CD4-positive, alpha-beta T cell treated with Interferon gamma for 1 hour (primary cell): ENCODE measurements around the gene IGSF9.
"Not testable (repeated sequence)": the region's sequence is repeated elsewhere in the genome, so short reads cannot be mapped to it uniquely, and the experiment has no call there.

Source experiments
- DNase-seq: peaks from one replicate; pipeline ENCODE4 v3.0.0-alpha.2; 2020

Gene IGSF9

DNA sequence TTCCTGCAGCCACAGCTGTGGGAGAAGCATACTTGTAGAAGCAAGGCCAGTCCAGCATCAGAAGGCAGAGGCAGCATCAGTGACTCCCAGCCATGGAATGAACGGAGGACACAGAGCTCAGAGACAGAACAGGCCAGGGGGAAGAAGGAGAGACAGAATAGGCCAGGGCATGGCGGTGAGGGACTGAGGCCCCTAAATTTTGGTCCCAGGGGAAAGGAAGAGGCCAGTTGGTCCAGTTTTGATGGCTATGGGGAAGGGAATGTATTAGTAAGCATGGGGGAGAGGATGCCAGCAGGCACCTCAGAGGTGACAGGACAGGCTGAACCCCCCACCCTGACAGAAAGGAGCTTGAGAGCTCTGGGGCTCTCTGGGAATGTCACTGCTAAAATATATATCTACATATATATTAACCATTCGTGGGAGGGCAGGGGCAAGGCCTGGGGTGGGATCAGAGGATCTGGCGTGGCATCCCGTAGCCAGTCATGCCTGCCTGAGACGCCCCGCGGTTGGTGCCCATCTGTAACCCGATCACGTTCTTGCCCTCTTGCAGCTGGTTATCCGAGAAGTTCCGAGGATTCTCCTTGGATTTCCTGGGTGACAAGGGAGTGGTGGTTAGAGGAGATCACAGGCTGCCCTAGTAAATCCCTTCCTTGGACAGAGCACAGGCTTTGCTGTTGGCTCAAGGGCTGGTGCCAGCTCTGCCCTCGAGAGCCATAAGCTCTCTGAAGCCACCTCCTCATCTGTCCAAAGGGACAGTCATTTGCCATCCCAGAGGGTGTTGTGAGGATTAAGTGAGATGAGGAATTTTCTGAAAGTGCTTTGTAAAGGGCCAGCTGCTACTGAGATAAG, 26.8 kb downstream of the IGSF9 start:
- DNase-seq = no peak

DNA sequence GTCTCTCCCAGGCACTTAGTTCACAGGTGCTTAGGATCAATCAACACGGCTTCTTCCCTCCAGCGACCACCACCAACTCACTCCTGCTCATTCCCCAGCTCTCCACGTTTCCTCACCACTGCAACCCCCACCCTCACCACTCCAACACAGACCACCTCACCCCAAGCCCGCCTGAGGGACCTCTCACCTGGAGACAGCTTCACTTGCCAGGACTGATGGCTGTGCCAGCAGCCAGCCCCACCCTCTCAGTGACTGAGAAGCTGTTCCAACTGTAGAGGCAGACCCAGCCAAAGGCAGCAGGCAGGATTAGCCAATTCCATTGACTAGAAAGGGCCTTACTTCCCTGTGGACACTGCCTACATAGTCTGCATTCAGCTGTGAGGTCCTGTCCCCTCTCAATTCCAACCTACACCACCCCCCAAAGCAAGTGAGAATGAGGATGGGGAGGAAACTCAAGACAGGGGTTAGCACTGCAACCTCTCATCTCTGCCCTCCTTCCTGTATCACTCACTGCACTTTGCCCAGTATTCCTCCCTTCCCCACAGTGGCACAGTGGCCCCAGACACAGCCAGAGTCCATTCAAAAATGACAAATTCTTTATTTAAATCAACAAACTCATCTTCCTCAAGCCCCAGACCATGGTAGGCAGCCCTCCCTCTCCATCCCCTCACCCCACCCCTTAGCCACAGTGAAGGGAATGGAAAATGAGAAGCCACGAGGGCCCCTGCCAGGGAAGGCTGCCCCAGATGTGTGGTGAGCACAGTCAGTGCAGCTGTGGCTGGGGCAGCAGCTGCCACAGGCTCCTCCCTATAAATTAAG, 27.7 kb downstream of the IGSF9 start:
- no peak for DNase-seq

DNA sequence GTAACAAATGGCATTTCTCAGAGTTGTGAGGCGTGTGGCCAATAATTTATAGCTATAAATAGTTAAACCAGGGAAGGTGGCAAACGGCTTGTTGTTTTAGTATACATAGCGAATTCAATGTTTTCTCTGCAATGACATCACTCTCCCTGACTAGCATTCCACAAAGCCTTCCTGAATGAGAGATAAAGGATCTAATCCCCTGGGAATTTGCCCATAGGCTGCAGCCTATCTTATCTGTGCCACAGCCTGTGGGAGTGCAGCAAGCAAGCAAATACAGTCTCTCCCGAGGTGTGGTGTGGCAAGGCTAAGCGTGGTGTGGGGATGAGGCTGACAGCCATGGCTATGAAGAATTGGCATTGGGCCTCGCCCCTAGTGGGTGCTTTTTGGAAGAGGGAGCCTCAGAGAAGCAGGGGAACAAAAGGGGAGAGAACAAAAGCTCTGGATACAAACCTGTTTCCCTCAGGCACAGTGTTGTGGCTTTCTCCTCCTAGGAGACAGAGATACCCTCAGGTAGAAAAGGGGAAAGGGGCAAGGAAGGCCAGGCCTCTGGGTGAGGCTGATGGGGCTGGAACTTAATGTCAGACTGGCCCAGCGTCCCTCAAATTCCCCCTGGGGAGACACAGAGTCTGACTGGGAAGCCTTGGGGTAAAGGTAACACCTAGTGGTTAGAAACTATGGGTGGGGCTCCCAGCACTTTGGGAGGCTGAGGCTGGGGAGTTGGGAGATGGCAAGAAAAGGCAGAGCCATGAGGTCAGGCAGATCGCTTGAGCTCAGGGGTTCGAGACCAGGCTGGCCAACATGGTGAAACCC, 29.0 kb downstream of the IGSF9 start:
- no peak for DNase-seq

DNA sequence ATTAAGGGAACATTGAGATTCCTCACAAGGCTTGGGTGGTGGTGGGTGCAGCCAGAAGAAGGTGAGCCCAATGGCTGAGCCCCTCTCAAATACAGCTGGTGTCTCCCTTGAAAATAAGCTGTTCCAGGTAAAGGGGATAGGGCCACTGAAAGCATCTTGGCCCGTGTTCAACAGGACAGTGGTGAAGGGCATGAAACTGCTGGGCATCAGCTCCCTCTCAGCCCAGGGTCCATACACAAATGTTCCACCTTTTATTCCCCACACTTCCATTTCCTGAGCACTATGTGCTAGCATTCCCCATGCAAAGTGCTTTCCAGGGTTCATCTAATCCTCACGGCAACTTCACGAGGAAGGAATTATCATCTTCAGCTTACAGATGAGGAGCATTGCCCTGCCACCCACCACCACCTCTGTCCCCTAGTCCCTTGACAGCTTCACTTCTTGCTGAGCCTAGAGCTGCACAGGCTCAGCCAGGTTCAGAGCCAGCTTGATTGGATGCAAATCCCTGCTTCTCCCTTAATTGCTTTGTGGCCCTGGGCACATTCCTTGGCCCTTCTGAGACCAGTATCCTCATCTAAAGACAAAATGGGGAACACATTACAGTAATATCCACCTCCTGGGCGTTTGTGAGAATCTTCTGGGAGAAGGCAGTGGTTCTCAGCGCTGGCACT, 29.7 kb downstream of the IGSF9 start:
- DNase-seq = no peak

DNA sequence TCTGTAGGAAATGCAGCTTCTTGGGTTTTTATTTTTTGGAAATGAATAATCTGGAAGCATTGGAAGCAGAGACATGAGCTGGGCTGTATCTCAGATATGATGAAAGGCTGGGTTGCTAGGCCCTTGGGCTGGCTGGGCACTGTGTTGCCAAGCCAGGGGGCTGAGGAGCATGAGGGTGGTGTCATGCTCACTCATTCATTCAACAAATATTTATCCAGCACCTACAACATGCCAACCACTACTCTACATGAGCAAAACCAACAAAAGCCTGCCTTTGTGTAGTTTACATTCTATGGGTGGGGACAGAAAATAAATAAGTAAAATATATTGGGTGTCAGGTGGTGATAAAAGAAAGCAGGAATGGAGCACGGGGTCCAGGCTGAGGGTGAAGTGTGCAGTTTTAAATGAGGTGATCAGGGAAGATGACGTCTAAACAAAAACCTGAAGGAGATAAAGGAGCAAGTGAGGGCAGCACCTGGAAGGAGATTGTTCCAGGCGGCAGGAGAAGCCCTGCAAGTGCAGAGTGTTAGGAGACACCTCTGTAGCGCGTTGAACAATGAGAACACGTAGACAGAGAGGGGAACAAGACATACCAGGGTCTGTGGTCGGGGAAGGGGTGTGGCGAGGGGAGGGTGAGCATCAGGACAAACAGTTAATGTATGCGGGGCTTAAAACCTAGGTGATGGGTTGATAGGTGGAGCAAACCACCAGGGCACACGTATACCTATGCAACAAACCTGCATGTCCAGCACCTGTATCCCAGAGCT, 31.0 kb downstream of the IGSF9 start:
- no peak for DNase-seq

DNA sequence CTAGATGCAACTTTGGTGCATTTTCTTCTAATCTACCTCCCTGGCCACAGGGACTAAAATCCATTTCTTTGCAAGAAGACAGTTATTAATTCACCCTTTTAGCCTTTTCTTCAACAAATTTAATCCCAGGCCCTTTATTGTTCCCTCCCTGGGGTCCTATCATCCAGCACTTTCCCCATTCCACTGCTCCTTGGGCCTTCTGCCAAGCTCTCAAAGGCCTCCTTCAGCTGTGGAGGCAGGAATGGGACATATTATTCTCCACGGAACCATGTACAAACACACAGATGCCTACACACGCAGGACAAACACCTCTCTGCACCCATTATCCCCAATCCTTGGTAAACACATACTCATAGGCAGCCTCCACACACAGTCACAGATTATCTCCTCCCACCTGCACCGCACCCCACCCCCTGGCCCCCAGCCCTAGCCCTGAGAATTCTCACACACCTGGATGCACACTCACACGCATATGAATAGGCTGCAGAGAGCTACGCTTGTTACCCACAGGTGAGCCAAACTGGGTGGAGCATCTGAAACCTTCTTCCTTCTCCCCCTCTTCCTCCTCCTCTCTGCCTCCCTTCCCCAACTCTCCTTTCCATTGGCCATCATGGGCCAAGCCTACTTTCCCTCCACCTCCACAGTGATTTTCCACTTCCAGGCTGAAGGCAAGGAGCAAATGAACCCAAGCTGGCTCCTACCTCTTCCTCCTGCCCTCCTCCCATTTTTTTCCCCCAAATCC, 31.8 kb downstream of the IGSF9 start:
- DNase-seq = no peak

DNA sequence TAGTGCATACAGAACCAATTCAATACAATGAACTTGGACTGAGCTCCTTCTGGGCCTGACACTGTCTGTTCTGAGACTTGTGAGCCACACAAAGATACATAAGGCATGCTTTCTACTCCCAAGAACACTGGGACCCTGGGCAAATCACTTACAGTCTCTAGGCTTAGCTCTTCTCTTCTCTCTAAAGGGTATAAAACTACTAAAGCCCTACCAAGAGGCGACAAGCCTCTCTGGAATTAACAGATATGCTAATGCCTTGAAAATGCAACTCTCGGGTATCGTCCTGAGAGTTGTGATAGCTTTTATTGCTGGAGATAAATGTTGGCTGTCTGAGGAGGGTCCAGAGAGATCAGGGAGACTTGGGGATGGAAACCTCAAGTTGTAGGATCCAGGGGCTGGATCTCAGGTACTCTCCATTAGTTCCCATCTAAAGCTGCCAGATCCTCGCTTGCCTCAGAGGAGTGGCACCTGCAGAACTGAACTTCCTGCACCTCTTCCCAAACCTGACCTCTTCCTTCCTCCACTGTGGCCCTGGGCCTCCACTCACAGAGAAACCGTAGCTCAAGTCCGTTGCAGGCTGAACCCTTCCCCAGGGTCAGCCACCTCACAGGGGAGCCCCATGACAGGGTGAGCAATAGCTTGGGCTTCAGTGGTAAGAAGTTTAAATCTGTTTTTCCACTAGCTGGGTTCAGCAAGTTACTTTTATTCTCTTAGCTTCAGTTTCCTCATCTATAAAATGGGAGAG, 33.9 kb downstream of the IGSF9 start:
- no peak for DNase-seq

DNA sequence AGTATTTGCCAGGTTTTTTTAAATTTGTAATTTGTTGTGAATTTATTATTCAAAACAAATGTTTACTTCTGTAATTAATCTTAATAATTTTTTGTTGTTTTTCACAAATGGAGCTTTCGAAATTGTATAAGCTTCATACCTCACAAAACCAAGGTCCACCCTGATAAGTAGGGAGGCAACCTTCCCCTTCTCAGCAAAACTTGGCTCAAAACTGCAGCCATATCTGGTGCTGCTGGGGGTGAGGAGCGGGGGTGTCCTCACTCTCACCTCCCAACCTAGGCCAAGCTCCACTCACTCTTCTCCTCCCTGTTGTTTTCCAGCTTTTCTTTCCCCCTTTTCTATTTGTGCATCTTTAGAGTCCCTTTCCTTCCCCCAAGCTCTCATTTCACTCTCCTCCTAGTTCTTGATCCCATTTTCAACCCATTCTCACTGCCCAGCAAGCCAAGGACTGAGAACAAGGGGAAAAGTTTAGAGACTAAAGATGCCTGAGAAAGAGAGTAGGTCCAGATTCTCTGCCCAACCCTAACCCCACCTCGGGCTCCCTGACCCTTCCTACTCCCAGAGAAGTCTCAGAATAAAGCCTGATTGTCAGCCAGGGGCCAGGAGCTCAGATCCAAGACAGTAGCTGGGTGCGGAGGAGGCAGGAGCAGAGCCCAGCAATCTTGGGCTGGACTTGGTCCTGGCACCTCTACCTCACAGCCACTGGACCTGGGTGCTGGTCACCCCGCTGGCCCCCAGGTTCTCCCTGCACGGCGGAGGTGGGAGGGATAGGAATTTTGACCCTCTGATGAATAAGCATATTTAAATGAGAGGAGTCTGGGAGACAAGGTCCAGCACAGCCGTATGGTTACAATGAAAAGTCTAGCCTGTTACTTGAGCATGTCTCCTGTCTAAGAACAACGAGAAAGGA, 37.1 kb downstream of the IGSF9 start:
- DNase-seq = no peak

DNA sequence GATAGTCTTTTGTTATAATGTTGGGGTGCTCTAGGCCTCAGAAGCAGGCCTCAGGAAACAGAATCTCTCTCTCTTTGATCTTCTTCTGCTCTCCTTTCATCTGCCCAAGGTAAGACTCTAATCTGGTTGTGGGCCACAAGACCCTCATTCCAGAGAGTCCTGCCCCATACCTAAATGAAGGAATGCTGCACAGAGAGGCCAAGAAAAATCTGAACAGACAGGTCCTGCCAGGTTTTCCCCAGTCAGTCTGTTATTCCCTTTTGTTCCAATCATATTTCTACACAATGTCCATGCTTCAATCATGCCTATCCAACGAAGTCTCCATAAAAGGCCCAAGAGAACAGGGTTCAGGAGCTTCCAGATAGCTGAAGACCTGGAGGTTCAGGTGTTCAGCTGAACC, 38.5 kb downstream of the IGSF9 start:
- DNase-seq = no peak

DNA sequence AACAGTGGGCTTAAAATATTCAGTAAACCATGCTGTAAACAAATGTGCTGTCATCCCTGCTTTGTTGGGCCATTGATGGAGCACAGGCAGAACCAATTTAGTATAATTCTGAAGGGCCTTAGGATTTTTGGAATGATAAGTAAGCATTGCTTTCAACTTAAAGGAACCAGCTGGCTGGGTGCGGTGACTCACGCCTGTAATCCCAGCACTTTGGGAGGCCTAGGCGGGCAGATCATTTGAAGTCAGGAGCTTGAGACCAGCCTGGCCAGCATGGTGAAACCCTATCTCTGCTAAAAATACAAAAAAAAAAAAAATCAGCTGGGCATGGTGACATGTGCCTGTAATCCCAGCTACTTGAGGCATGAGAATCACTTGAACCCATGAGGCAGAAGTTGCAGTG, 41.4 kb downstream of the IGSF9 start:
- DNase-seq = not testable (repeated sequence)

DNA sequence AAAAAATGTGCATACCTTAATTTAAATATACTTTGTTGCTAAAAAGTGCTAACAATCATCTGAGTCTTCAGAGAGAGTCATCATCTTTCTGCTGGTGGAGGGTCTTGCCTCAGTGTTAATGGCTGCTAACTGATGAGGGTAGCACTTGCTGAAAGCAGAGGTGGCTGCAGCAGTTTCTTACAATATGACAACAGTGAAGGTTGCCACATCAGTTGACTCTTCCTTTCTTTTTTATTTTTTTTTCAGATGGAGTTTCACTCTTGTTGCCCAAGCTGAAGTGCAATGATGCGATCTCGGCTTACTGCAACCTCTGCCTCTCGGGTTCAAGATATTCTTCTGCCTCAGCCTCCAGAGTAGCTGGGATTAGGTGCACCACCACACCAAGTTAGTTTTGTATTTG, 42.9 kb downstream of the IGSF9 start:
- no peak for DNase-seq

DNA sequence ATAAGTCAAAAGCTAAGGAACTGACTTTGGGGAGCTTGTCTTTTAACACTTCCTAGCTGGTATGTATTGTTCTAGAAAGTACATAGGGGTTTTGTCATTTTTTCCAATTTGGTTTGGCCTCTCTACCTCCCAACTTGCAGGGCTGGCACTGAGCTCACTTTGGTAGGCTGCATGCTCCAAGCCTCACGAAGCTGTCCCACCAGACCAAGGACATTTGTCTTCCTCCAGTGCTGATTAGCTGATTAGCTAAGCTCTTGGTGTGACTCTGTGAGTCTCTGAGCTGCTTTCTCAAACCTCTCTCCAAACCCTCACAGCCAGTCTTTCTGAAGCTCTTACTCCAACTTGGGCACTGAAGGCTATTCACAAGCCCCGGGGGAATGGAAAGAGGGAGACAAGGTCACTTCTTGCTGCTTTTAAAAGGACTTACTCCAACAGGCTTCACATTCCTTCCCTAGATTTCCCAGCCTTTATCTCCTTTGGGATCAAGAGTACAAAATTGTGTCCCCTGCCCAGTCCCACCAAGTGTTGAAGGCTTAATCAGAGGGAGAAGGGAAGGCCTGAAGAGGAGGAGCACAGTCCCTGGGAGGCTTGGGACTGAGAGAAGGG, 44.6 kb downstream of the IGSF9 start:
- DNase-seq = no peak

DNA sequence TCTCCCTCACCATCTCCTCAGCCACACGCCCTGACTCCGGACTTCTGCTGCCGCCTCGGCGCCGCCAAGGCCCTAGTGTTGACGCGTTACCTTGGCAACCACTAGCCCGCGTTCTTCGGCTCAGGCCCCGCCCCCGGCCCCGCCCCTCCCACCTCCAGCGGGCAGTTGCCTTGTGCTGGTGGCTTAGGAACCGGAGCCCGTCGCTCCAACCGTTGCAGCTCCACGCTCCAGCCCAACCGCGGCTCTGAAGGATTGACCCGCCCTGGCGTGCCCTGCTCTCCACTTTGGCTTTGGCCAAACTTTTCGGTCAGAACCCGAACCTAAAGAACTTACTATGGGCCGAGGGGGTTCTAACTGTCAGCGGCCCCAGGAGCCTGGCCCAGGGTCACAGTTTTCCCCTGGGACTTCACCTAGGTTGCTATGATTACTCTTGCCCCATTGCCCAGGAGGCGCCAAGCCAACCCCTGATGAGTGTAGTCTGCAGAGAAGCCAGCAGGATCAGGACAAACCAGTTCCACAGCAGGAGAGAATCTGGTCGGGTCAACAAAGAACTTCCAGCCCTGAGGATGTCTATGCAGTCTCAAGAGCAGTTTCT, 45.2 kb downstream of the IGSF9 start, which contains the start of gene CFAP45:
TSS of gene CFAP45 (minus strand) at position 80 of the 595 bp plus-strand sequence. CDS start at position 13, 67 bp downstream.
- DNase-seq = peak; percentile 79

DNA sequence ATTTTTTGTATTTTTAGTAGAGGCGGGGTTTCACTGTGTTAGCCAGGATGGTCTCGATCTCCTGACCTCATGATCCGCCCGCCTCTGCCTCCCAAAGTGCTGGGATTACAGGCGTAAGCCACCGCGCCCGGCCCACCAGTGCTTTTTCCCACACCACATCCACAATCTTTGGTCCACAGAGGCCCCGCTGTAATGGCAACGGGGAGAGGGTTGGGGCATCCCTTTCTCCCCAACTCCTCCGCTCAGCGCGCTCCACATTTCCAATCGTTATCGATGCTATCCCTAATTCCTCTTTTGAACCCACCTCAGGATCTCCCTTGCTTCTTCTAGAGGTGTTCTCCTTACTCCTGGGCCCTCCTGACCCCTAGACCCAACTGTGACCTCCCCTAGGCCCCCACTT, 45.8 kb downstream of the IGSF9 start:
- not testable (repeated sequence) for DNase-seq

DNA sequence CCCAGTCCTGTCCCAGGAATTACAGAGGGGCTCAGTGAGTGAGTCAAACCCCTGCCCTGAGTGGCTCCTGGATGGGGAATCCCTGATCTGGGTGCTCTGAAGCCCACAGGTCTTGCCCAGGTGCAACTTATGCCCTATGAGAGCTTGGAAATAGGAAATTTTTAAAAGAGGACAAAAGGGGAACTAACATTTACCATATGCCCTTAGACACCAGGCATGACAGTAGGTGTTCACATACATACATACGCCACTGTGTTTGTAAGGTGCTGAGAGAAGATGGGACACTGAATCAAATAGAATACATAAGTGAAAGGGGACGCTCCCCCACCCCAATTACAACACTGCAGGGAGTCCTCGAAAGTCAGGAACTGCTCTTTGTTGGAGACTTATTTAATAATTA, 46.9 kb downstream of the IGSF9 start:
- no peak for DNase-seq

DNA sequence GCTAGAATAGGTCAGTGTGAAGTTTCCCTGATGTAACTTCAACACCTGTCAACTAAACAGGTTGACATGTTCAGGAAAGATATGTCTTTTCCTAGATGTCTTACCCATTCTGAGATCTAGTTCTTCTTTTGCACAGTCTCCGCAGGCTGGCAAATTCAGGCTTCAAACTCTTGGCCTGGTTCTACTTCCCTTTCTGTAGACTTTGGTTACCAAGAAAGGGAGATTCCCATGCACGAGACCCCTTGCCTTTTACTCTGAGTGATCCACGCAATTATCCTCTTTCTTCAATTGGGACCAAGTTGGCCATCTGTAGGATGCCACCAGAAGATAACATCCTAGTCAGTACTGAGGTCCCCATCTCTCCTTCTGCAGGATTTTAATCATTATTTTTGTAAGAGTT, 47.5 kb downstream of the IGSF9 start:
- no peak for DNase-seq

DNA sequence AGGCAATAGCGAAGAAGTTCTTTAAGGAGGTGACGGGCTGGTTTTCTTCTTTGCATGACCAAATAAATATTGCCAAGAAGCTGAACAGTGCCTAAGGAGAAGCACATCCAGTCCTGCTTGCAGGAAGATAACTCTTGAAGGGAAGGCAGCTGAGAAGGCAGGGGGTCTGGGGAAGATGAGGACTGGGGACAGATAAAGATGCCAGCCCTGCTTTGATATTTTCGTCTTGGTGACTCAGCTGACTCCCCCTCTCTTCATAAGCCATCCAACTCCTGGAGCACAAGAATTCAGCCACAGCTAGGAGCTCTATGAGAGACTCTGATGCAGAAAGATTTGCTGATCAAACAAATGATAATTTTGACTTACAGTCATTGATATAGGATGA, 48.9 kb downstream of the IGSF9 start:
- DNase-seq = no peak

DNA sequence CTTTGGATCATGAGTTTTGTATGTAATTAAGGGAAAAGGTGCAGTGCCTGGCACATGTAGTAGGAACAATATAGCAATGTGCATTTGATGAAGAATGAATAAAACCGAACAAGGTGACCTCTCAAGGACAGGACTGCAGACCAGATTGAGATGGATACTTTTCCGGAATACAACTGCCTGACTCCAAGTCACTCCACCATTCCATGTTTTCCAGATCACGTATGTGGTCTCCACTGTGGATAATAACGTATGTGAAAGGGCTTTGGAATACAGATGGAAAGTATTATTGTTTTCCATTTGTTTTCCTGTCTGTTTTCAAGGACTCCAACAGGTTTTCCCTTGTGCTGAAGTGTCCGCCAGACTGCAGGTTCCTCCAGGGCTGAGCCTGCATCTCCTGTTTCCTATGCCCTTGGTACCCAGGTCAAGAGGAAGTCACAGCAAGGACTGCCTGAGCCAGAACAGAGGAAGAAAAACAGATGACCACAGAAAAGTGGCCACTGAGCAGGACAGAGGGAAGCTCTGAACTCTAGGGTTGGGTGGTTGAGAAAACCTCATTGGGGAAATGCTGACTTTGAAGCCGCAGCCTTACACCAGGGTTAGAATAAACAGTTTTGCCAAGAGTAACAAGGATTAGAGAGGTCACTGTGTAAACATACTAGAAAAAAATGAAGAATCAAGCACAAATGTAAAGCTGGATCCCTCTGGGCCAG, 49.4 kb downstream of the IGSF9 start:
- no peak for DNase-seq
